Testis (tissue), 3 donors: Measurements from ENCODE around the gene GRID1. TPM values are rescaled to one million over a fixed set of nuclear protein-coding genes. Genes with fewer than 3 reads are reported as not detected.

Source experiments
- DNase-seq: peaks from one replicate; pipeline ENCODE4 v3.0.0-alpha.2; 2019
- H3K27ac ChIP-seq, 2 donors: fragments of 200-600 bp; sonication (generic); one replicate each; pipeline ENCODE4 v1.5.1; 2019
- H3K27me3 ChIP-seq: fragments of 200-600 bp; sonication (generic); one replicate; pipeline ENCODE4 v1.5.1; 2019
- H3K36me3 ChIP-seq: fragments of 200-600 bp; sonication (generic); one replicate; pipeline ENCODE4 v1.5.1; 2017; ENCODE audit warnings: low read depth; ENCODE audit errors: missing control alignments
- H3K4me1 ChIP-seq: fragments of 200-600 bp; sonication (generic); one replicate; pipeline ENCODE4 v1.5.1; 2019
- H3K4me3 ChIP-seq, 2 donors: fragments of 200-600 bp; sonication (generic); one replicate each; pipeline ENCODE4 v1.5.1; 2017 to 2019
- H3K9me3 ChIP-seq: fragments of 200-600 bp; sonication (generic); one replicate; pipeline ENCODE4 v1.5.1; 2017
- CTCF ChIP-seq, 3 experiments: fragments of 450-650 bp in 2 of 3; fragments of 200-600 bp in 1 of 3; sonication (generic) in 1 of 3; IDR thresholded peaks; one replicate each; pipeline ENCODE4 v1.5.1; 2016 to 2019; ENCODE audit warnings: antibody characterized with exemption in 3 of 3, mild to moderate bottlenecking in 2 of 3, moderate library complexity in 1 of 3
- POLR2A ChIP-seq: fragments of 450-650 bp; IDR thresholded peaks from one replicate; pipeline ENCODE4 v1.6.1; 2017; ENCODE audit warnings: antibody characterized with exemption, mild to moderate bottlenecking, moderate library complexity
- WGBS, 2 donors: methylation state at CpG; one replicate each; pipeline ENCODE4 v1.1.5; 2018; 5-methylcytosine and 5-hydroxymethylcytosine counted together
- intact Hi-C: fragments of 100-400 bp; cut with DNase I; formaldehyde crosslinking; loops from one replicate; pipeline ENCODE4 v1.15.1; 2023; ENCODE audit warnings: low total_unique reads
- polyA plus RNA-seq: library from polyadenylated mRNA; stranded (reverse); fragments of 350-450 nt; fragmentation: Illumina TruSeq; extraction: RNeasy Lipid Tissue Mini Kit (QIAGEN cat#74804); gene quantifications from one replicate; pipeline ENCODE4 v1.2.3, GENCODE V29; 2014; ENCODE audit warnings: low read depth, low replicate concordance; ENCODE audit not compliant: insufficient read depth
- total RNA-seq, 2 donors: library from RNA; depleted of rRNA; stranded (reverse); fragments of >200 nt; gene quantifications; one replicate each; pipeline ENCODE4 v1.2.3, GENCODE V29; 2016

GRID1 gene
- total and polyA plus RNA-seq, 3 donors from 2014 or later, result 7.4 to 16.7 (median 8.1) TPM

GRCh38 chr10:85926136-85926535, 440.5 kb downstream of the GRID1 start:
- no peak for TF ChIP-seq POLR2A
- TF ChIP-seq CTCF (IDR thresholded peaks at IDR 0.05), result no peak
- no peaks in the 10 kb centered on the region for H3K9me3 ChIP-seq
- H3K27me3 ChIP-seq, result no peaks in the 10 kb centered on the region
- intact Hi-C loops, result no loop called here
- H3K36me3 ChIP-seq, result no peaks in the 10 kb centered on the region
- H3K4me3 ChIP-seq, result no peak overlapping the region
- H3K27ac ChIP-seq, result no peak overlapping the region
- H3K4me1 ChIP-seq, result peaks cover 14% of the 10 kb centered on the region
- no peak for DNase-seq
- 60 to 63% methylated on average over 5 of the region's 5 CpGs for WGBS, 2 donors

GRCh38 chr10:85925201-85925750, 441.3 kb downstream of the GRID1 start:
- no peak overlapping the region for H3K27ac ChIP-seq
- H3K36me3 ChIP-seq, result no peaks in the 10 kb centered on the region
- no peaks in the 10 kb centered on the region for H3K9me3 ChIP-seq
- no peak for DNase-seq
- H3K27me3 ChIP-seq, result no peaks in the 10 kb centered on the region
- intact Hi-C loops, result no loop called here
- TF ChIP-seq POLR2A, result no peak
- TF ChIP-seq CTCF (IDR thresholded peaks at IDR 0.05), result no peak
- WGBS, 2 donors, result 87 to 97% methylated on average over 4 to 5 of the region's 5 CpGs
- H3K4me1 ChIP-seq, result peaks cover 14% of the 10 kb centered on the region
- H3K4me3 ChIP-seq, result no peak overlapping the region

GRCh38 chr10:85924382-85925102, 442.1 kb downstream of the GRID1 start:
- intact Hi-C loops, result no loop called here
- TF ChIP-seq CTCF (IDR thresholded peaks at IDR 0.05), result no peak
- no peak for TF ChIP-seq POLR2A
- 86 to 94% methylated on average over 7 of the region's 7 CpGs for WGBS, 2 donors

GRCh38 chr10:85922356-85923129, 444.1 kb downstream of the GRID1 start:
- 49 to 55% methylated on average over 9 of the region's 9 CpGs for WGBS, 2 donors
- DNase-seq, result no peak
- intact Hi-C loops, result no loop called here
- Histone ChIP-seq H3K9me3 (no peaks in the 10 kb centered on the region), H3K27me3 (no peaks in the 10 kb centered on the region), H3K27ac (no peak overlapping the region), H3K4me3 (no peak overlapping the region), H3K4me1 (peaks cover 14% of the 10 kb centered on the region), H3K36me3 (no peaks in the 10 kb centered on the region)
- no peak for TF ChIP-seq CTCF (IDR thresholded peaks at IDR 0.05)
- TF ChIP-seq POLR2A, result no peak

More at GRCh38 chr10:85924382-85925102, 442.1 kb downstream of the GRID1 start:
- Histone ChIP-seq H3K36me3 (no peaks in the 10 kb centered on the region), H3K27ac (no peak overlapping the region), H3K4me1 (peaks cover 14% of the 10 kb centered on the region), H3K4me3 (no peak overlapping the region), H3K9me3 (no peaks in the 10 kb centered on the region), H3K27me3 (no peaks in the 10 kb centered on the region)
- no peak for DNase-seq
